SK-N-SH (cell line): ENCODE data around the gene RAB4A. TPM values are rescaled to one million over a fixed set of nuclear protein-coding genes. Genes with fewer than 3 reads are reported as not detected.
A peak's percentile ranks its signal among the peaks of the same experiment; 100 is the strongest.

Experiments
- CTCF ChIA-PET: fragments of 300-600, 350-600 bp; formaldehyde crosslinking; extraction: SDS; loops from one replicate; lab custom pipeline; 2021; lab: Yijun Ruan, JAX
- POLR2A ChIA-PET: fragments of 350-600 bp; sonication (Branson Sonifier 250); formaldehyde crosslinking; extraction: SDS; loops from one replicate; lab custom pipeline; 2020; ENCODE audit warnings: antibody characterized with exemption, inconsistent platforms; lab: Yijun Ruan, JAX
- DNase-seq: peaks from one replicate; pipeline ENCODE4 v3.0.0; 2012
- H2AFZ ChIP-seq: fragments of 200-600 bp; sonication (generic); 2 replicates; pipeline ENCODE4 v1.8.1; 2016; ENCODE audit warnings: antibody characterized with exemption, mild to moderate bottlenecking, low read depth
- H3F3A ChIP-seq: fragments of 200-600 bp; sonication (generic); replicated peaks from 2 replicates; pipeline ENCODE3; 2016; ENCODE audit warnings: antibody characterized with exemption, mild to moderate bottlenecking; ENCODE audit not compliant: insufficient read depth
- H3K27ac ChIP-seq, 2 experiments: fragments of 200-500 bp in 1 of 2; fragments of 200-600 bp in 1 of 2; sonication (Bioruptor generic) in 1 of 2; sonication (generic), shearing (Covaris generic) in 1 of 2; 2 replicates each; pipeline versions ENCODE4 v1.5.1 to v1.6.1; 2014 to 2016; ENCODE audit warnings: low read depth in 2 of 2, inconsistent platforms in 1 of 2, low read length in 1 of 2, mild to moderate bottlenecking in 1 of 2, mixed read lengths in 1 of 2
- H3K27me3 ChIP-seq: fragments of 200-600 bp; sonication (generic), shearing (Covaris generic); 2 replicates; pipeline ENCODE4 v1.6.1; 2016; ENCODE audit warnings: mixed run types; ENCODE audit not compliant: insufficient read depth
- H3K36me3 ChIP-seq, 2 experiments: fragments of 200-500 bp in 1 of 2; fragments of 200-600 bp in 1 of 2; sonication (Bioruptor generic) in 1 of 2; sonication (generic) in 1 of 2; replicated peaks in 1 of 2; 2 replicates each; pipeline versions ENCODE3 to v1.5.1; 2014 to 2016; ENCODE audit warnings: low read length in 1 of 2, mild to moderate bottlenecking in 1 of 2; ENCODE audit not compliant: insufficient read depth in 2 of 2, control insufficient read depth in 1 of 2
- H3K4me1 ChIP-seq, 2 experiments: fragments of 200-500 bp in 1 of 2; fragments of 200-600 bp in 1 of 2; sonication (Bioruptor generic) in 1 of 2; sonication (generic), shearing (Covaris generic) in 1 of 2; 2 replicates each; pipeline versions ENCODE4 v1.5.1 to v1.6.1; 2014 to 2016; ENCODE audit warnings: low read depth in 1 of 2, low read length in 1 of 2, mixed run types in 1 of 2; ENCODE audit not compliant: insufficient read depth in 2 of 2, control insufficient read depth in 1 of 2
- H3K4me2 ChIP-seq: fragments of 200-600 bp; sonication (generic), shearing (Covaris generic); 2 replicates; pipeline ENCODE4 v1.6.1; 2017; ENCODE audit warnings: mixed run types
- H3K4me3 ChIP-seq, 2 experiments: fragments of 200-500 bp in 1 of 2; fragments of 200-600 bp in 1 of 2; sonication (Bioruptor generic) in 1 of 2; sonication (generic), shearing (Covaris generic) in 1 of 2; 2 replicates each; pipeline versions ENCODE4 v1.5.1 to v1.8.1; 2014 to 2016; ENCODE audit warnings: low read depth in 2 of 2, inconsistent platforms in 1 of 2, low read length in 1 of 2, mild to moderate bottlenecking in 1 of 2, mixed read lengths in 1 of 2, moderate library complexity in 1 of 2
- H3K79me2 ChIP-seq: fragments of 200-600 bp; sonication (generic); 2 replicates; pipeline ENCODE4 v1.8.1; 2017; ENCODE audit warnings: mild to moderate bottlenecking; ENCODE audit not compliant: insufficient read depth
- H3K9ac ChIP-seq: fragments of 200-600 bp; sonication (generic); 2 replicates; pipeline ENCODE4 v1.6.1; 2017; ENCODE audit warnings: mixed run types
- H3K9me2 ChIP-seq: fragments of 200-600 bp; sonication (generic); 2 replicates; pipeline ENCODE4 v1.6.1; 2017; ENCODE audit warnings: mixed run types
- H3K9me3 ChIP-seq: fragments of 200-600 bp; sonication (generic); 2 replicates; pipeline ENCODE4 v1.6.1; 2017; ENCODE audit warnings: mixed run types, mild to moderate bottlenecking, moderate library complexity
- H4K20me1 ChIP-seq: fragments of 200-600 bp; sonication (generic); 2 replicates; pipeline ENCODE4 v1.6.1; 2017; ENCODE audit warnings: mild to moderate bottlenecking, mixed run types; ENCODE audit not compliant: insufficient read depth
- CTCF ChIP-seq: fragments of 200-600 bp; sonication (generic); IDR thresholded peaks from 2 replicates; pipeline ENCODE4 v1.6.1; 2017; ENCODE audit warnings: antibody characterized with exemption, mild to moderate bottlenecking, moderate library complexity
- ELF1 ChIP-seq: IDR thresholded peaks from 2 replicates; pipeline ENCODE4 v1.4.0; 2012
- EZH2phosphoT487 ChIP-seq: fragments of 200-600 bp; sonication (generic); IDR thresholded peaks from 2 replicates; pipeline ENCODE4 v1.6.1; 2017; ENCODE audit warnings: low read depth, mixed run types, mild to moderate bottlenecking, antibody characterized with exemption, moderate library complexity, borderline replicate concordance
- IRF3 ChIP-seq: fragments of 150-350 bp; IDR thresholded peaks from 2 replicates; pipeline ENCODE4 v1.6.1; 2016; ENCODE audit warnings: mild to moderate bottlenecking, low read depth, low read length
- MXI1 ChIP-seq: IDR thresholded peaks from 2 replicates; pipeline ENCODE4 v1.6.1; 2012; ENCODE audit warnings: mild to moderate bottlenecking, low read depth, low read length, improper control_type of control experiment
- NFIC ChIP-seq: IDR thresholded peaks from 2 replicates; pipeline ENCODE4 v1.4.0; 2012; ENCODE audit warnings: borderline replicate concordance
- NRF1 ChIP-seq: IDR thresholded peaks from 2 replicates; pipeline ENCODE4 v1.6.1; 2012; ENCODE audit warnings: low read depth, mild to moderate bottlenecking, low read length
- RCOR1 ChIP-seq: fragments of 150-350 bp; IDR thresholded peaks from 2 replicates; pipeline ENCODE4 v1.6.1; 2017; ENCODE audit warnings: antibody characterized with exemption, low read length
- REST ChIP-seq: IDR thresholded peaks from 2 replicates; pipeline ENCODE4 v1.6.1; 2012; ENCODE audit warnings: mild to moderate bottlenecking, low read depth, low read length, moderate library complexity
- RFX5 ChIP-seq: IDR thresholded peaks from 2 replicates; pipeline ENCODE4 v1.6.1; 2012; ENCODE audit warnings: mild to moderate bottlenecking, improper control_type of control experiment, low read length
- RXRA ChIP-seq: IDR thresholded peaks from 2 replicates; pipeline ENCODE4 v1.4.0; 2012; ENCODE audit warnings: low read depth, mild to moderate bottlenecking, borderline replicate concordance
- SMC3 ChIP-seq: IDR thresholded peaks from 2 replicates; pipeline ENCODE4 v1.6.1; 2012; ENCODE audit warnings: low read depth, low read length, improper control_type of control experiment
- TEAD4 ChIP-seq: IDR thresholded peaks from 2 replicates; pipeline ENCODE4 v1.4.0; 2012; ENCODE audit warnings: mild to moderate bottlenecking, borderline replicate concordance; ENCODE audit not compliant: insufficient read depth
- ZBTB33 ChIP-seq: IDR thresholded peaks from 2 replicates; pipeline ENCODE4 v1.4.0; 2012; ENCODE audit warnings: low read depth, borderline replicate concordance
- WGBS: methylation state at CpG from one replicate; pipeline ENCODE4 v1.1.6; 2017; ENCODE audit warnings: low lambda C conversion rate; 5-methylcytosine and 5-hydroxymethylcytosine counted together
- polyA plus RNA-seq, 3 experiments: library from polyadenylated mRNA; depleted of rRNA; stranded (reverse); fragments of >200 nt; gene quantifications; 2 replicates each; pipeline ENCODE4 v1.2.3, GENCODE V29; 2012
- TF ChIP-seq, protein P1 (sequence below): IDR thresholded peaks from 2 replicates; pipeline ENCODE4 v1.4.0; 2012; ENCODE audit warnings: low read depth
- TF ChIP-seq, protein P2 (sequence below): IDR thresholded peaks from 2 replicates; pipeline ENCODE4 v1.4.0; 2012; ENCODE audit warnings: low read depth, borderline replicate concordance

RAB4A gene
- polyA plus RNA-seq, 1 of the 3 experiments (the other 2 are of a cell fraction) = 28.1 TPM

DNA sequence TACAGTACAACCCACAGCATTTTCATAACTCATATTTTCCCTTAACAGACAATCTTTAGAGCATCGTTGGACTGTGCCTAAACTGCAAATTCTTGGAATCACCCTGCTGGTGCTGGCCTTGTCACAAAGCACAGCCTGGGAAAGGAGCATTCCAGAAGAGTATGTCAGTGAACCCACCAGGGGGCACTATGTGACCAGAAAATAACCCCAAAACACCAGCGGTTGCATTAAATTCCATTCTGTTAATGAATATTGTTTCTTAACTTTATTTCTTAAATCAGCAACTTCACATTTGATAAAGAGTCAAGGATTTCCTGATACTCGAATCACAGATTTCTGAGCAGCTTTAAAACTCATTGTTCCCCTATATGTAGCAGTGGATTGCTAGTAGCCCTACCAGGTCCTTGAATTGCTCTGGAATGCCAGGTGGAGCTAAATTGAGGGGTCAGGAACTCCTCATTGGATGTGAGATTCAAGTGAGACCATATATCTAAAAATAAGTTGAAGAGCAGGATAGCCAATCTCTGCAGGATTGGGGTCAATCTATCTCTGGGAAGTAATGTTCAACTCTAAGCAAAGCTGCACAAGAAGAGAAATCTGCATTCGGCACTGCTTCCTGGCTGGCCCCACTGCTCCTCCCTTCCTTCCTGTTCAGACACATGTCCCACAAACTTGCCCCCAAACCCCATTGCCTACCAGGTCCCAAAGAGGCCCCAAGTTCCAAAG lies 12.7 kb upstream of the RAB4A start (continued):
- no peak for TF ChIP-seq REST
- TF ChIP-seq RXRA = no peak
- no peak for TF ChIP-seq ELF1
- 0 out of 2 replicates have a peak, but pooled peaks have one; percentile 12 for TF ChIP-seq TEAD4

GRCh38 chr1:229258757-229259060 lies 12.2 kb upstream of the RAB4A start:
- no peak overlapping the region for H3K4me2 ChIP-seq
- ChIA-PET POLR2A (interaction anchor here (0.5 to 1.1 kb wide), 4 partner anchors 152 to 1076 kb away, joined by 3 to 5 read pairs (median 4); partner anchors contain the start of gene NUP133), CTCF (interaction anchor here (0.7 to 8.4 kb wide), 48 partner anchors 8 to 1046 kb away, joined by 3 to 143 read pairs (median 4); partner anchors contain the start of gene NUP133)
- H3K9me2 ChIP-seq = no peaks in the 10 kb centered on the region
- H3F3A ChIP-seq = no peaks in the 10 kb centered on the region
- H3K9ac ChIP-seq = no peak overlapping the region
- no peaks in the 10 kb centered on the region for H3K9me3 ChIP-seq
- no peaks in the 10 kb centered on the region for H3K36me3 ChIP-seq
- H2AFZ ChIP-seq = no peak overlapping the region; the same call in 1 of the 2 replicates
- DNase-seq = no peak
- H3K4me1 ChIP-seq = peaks cover 0 to 3% of the 10 kb centered on the region in 2 experiments; a peak in 2 of 4 replicates
- no peaks in the 10 kb centered on the region for H3K79me2 ChIP-seq
- 79% methylated on average over 5 of the region's 5 CpGs for WGBS
- H4K20me1 ChIP-seq = no peaks in the 10 kb centered on the region
- H3K4me3 ChIP-seq = no peak overlapping the region
- no peaks in the 10 kb centered on the region for H3K27me3 ChIP-seq
- H3K27ac ChIP-seq = no peak overlapping the region
- TF ChIP-seq RFX5 = no peak
- no peak for TF ChIP-seq IRF3
- TF ChIP-seq NRF1 = no peak
- TF ChIP-seq, protein P1, sequence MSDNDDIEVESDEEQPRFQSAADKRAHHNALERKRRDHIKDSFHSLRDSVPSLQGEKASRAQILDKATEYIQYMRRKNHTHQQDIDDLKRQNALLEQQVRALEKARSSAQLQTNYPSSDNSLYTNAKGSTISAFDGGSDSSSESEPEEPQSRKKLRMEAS = no peak
- TF ChIP-seq EZH2phosphoT487 = no peak
- TF ChIP-seq ZBTB33 = no peak
- TF ChIP-seq CTCF = no peak
- no peak for TF ChIP-seq SMC3
- no peak for TF ChIP-seq NFIC
- no peak for TF ChIP-seq RCOR1
- TF ChIP-seq, protein P2, sequence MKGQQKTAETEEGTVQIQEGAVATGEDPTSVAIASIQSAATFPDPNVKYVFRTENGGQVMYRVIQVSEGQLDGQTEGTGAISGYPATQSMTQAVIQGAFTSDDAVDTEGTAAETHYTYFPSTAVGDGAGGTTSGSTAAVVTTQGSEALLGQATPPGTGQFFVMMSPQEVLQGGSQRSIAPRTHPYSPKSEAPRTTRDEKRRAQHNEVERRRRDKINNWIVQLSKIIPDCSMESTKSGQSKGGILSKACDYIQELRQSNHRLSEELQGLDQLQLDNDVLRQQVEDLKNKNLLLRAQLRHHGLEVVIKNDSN = no peak
- no peak for TF ChIP-seq ELF1
- TF ChIP-seq MXI1 = no peak
